Retinal pigment epithelial cell (primary cell): ENCODE data around the gene WBP2.
"Not testable (repeated sequence)": the region's sequence is repeated elsewhere in the genome, so short reads cannot be mapped to it uniquely, and the experiment has no call there.

Source experiments
- DNase-seq: peaks from one replicate; pipeline ENCODE4 v3.0.0-alpha.2; 2010; ENCODE audit warnings: low read depth
- H3K4me3 ChIP-seq: 2 replicates; pipeline ENCODE4 v1.5.1; 2011; ENCODE audit warnings: mild to moderate bottlenecking, low read length, control low read depth, moderate library complexity
- CTCF ChIP-seq: conservative IDR thresholded peaks from 2 replicates; pipeline ENCODE4 v1.5.1; 2011; ENCODE audit warnings: low read depth, low read length, control low read depth, inconsistent platforms

Gene WBP2

GRCh38 chr17:75854881-75855309, 240 bp downstream of the WBP2 start:
- H3K4me3 ChIP-seq, result peak overlapping the region; percentile 62
- no peak for DNase-seq
- no peak for TF ChIP-seq CTCF

- DNase-seq, result peak; percentile 89
- TF ChIP-seq CTCF, result no peak
- peak overlapping the region; percentile 62 for H3K4me3 ChIP-seq
These were observed 910 bp downstream of the WBP2 start for GRCh38 chr17:75854101-75854748.

GRCh38 chr17:75853433-75853832, 1.7 kb downstream of the WBP2 start:
- no peak for TF ChIP-seq CTCF
- peak; percentile 50 for DNase-seq
- no peak overlapping the region for H3K4me3 ChIP-seq

DNA sequence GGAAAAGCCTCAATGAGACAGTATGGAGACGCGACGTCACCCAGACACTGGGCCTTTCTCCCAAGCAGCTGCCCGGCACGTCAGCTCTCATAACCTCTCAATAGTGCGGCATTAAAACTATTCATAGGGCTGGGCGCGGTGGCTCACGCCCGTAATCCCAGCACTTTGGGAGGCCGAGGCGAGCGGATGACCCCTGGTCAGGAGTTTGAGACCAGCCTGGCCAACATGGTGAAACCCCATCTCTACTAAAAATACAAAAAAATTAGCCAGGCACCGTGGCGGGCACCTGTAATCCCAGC, 3.5 kb downstream of the WBP2 start:
- not testable (repeated sequence) for H3K4me3 ChIP-seq, DNase-seq

- no peak overlapping the region for H3K4me3 ChIP-seq
- TF ChIP-seq CTCF, result no peak
- DNase-seq, result peak; percentile 99
These were observed 4.0 kb downstream of the WBP2 start for GRCh38 chr17:75850928-75851692.

GRCh38 chr17:75849724-75850123, 5.4 kb downstream of the WBP2 start:
- TF ChIP-seq CTCF, result no peak
- no peak overlapping the region for H3K4me3 ChIP-seq
- DNase-seq, result no peak

GRCh38 chr17:75849279-75849646, 5.9 kb downstream of the WBP2 start:
- H3K4me3 ChIP-seq, result no peak overlapping the region
- DNase-seq, result no peak
- TF ChIP-seq CTCF, result no peak
